ENCODE measurements around the gene MYADML2. TPM values are rescaled to one million over a fixed set of nuclear protein-coding genes. Genes with fewer than 3 reads are reported as not detected.
A peak's percentile ranks its signal among the peaks of the same experiment; 100 is the strongest.

The MYADML2 gene
- total RNA-seq, 1 donor from 2014 or later = 0.11 TPM

DNA sequence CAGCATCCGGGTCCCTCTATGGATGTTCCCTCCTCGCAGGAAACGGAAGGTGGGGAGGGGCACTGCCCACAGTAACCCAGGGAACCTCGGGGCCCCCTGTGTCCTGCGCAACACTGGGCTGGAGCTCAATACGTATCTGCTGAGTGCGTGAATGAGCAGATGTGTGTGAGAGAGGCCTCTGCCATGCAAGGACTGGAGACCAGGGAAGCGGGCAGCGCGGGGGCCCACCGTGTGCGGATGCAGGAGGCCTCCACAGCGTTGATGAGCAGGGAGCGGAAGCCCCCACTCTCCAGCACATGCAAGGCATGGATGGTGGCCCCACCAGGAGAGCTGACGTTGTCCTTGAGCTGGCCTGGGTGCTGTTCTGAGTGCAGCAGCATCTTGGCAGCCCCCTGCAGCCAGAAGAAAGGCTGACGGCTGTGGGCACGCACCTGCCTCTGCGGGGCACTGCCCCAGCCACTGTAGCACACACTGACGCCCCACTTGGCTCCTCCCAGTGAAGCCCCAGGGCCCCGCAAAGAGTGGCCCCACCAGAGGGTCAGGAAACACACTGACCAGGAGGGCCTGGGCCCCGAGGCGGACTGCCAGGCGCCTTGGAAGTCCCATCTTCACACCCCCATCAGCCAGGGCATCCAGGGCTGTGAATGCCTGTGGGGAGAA lies 12.8 kb downstream of the MYADML2 start:
- peak overlapping the region; percentile 46 for H3K27ac Mint-ChIP-seq
- no peaks in the 10 kb centered on the region for H3K36me3 ChIP-seq
- no peaks in the 10 kb centered on the region for H3K9me3 Mint-ChIP-seq
- peaks cover 13% of the 10 kb centered on the region for H3K27me3 Mint-ChIP-seq (ENCODE audit: insufficient read depth, low read depth)
- H3K4me1 ChIP-seq = no peaks in the 10 kb centered on the region
- peaks cover 4% of the 10 kb centered on the region for H3F3A ChIP-seq (ENCODE audit: low read depth)
- no peak for DNase-seq (ENCODE audit: low spot score)
- peaks cover 10% of the 10 kb centered on the region for H3K4me1 Mint-ChIP-seq
- H4K20me1 ChIP-seq (ENCODE audit: low read depth) = peaks cover 9% of the 10 kb centered on the region
- no peak overlapping the region for H3K9ac ChIP-seq
- no peak overlapping the region for H3K4me2 ChIP-seq
- peaks cover 2% of the 10 kb centered on the region for H3K36me3 Mint-ChIP-seq
- H3K9me3 ChIP-seq (ENCODE audit: low read depth) = no peaks in the 10 kb centered on the region
- H3K79me2 ChIP-seq (ENCODE audit: low read depth) = peaks cover 6% of the 10 kb centered on the region
- peak overlapping the region; percentile 58 for H3K4me3 Mint-ChIP-seq
- peaks cover 21% of the 10 kb centered on the region for H3K27me3 ChIP-seq
- no peak for TF ChIP-seq EZH2phosphoT487 (IDR thresholded peaks at IDR 0.05)
- no peak for TF ChIP-seq EZH2 (IDR thresholded peaks at IDR 0.05)
- no peak for TF ChIP-seq CTCF (IDR thresholded peaks at IDR 0.05)
- no peak overlapping the region for H2AFZ ChIP-seq (replicated peaks)
- no peak overlapping the region for H3K4me3 ChIP-seq
- no peak overlapping the region for H3K27ac ChIP-seq

DNA sequence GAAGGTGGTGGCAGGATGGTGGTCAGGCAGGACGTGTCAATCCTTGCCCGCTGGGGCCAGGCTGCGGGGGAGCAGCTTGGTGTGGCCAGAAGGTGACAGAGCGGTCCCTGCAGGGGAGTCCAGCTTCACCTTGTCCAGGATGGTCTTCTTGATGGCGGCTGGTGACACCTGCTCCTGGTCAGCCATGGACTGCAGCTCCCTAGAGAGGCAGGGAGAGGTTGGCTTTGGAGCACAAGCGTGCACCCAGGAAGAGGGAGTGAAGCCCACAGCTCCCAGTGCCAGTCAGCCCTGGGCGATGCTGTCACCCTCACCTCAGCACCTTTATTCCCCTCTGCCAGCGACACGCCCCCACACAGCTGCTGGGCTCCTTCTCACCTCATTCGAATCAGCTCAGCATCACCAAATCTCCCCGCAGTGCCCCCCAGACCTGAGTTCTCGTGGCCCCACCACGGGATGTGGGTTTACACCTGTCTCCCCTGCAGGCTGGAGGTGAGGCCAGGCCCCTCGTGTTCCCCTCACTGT lies 13.8 kb downstream of the MYADML2 start:
- Mint-ChIP-seq H3K27ac (no peak overlapping the region), H3K9me3 (no peaks in the 10 kb centered on the region), H3K4me3 (no peak overlapping the region), H3K4me1 (peaks cover 10% of the 10 kb centered on the region), H3K27me3 (ENCODE audit: insufficient read depth, low read depth) (peaks cover 5% of the 10 kb centered on the region), H3K36me3 (peaks cover 2% of the 10 kb centered on the region)
- no peak for TF ChIP-seq CTCF (IDR thresholded peaks at IDR 0.05)
- TF ChIP-seq EZH2phosphoT487 (IDR thresholded peaks at IDR 0.05) = no peak
- no peak for TF ChIP-seq EZH2 (IDR thresholded peaks at IDR 0.05)
- H3K27ac ChIP-seq = no peak overlapping the region
- H4K20me1 ChIP-seq (ENCODE audit: low read depth) = peaks cover 13% of the 10 kb centered on the region
- peaks cover 6% of the 10 kb centered on the region for H3K79me2 ChIP-seq (ENCODE audit: low read depth)
- no peaks in the 10 kb centered on the region for H3K9me3 ChIP-seq (ENCODE audit: low read depth)
- peaks cover 4% of the 10 kb centered on the region for H3K4me1 ChIP-seq
- H3K9ac ChIP-seq = no peak overlapping the region
- H3K4me2 ChIP-seq = no peak overlapping the region
- no peak overlapping the region for H3K4me3 ChIP-seq
- H2AFZ ChIP-seq (replicated peaks) = no peak overlapping the region
- H3K36me3 ChIP-seq = no peaks in the 10 kb centered on the region
- peaks cover 4% of the 10 kb centered on the region for H3F3A ChIP-seq (ENCODE audit: low read depth)
- peaks cover 24% of the 10 kb centered on the region for H3K27me3 ChIP-seq
- DNase-seq (ENCODE audit: low spot score) = no peak

GRCh38 chr17:81932333-81932983 lies 14.6 kb downstream of the MYADML2 start:
- H3K4me3 Mint-ChIP-seq = peak overlapping the region; percentile 70
- no peak overlapping the region for H3K9ac ChIP-seq
- H3K27ac Mint-ChIP-seq = no peak overlapping the region
- H3K79me2 ChIP-seq (ENCODE audit: low read depth) = peaks cover 6% of the 10 kb centered on the region
- peaks cover 4% of the 10 kb centered on the region for H3K27me3 Mint-ChIP-seq (ENCODE audit: insufficient read depth, low read depth)
- DNase-seq (ENCODE audit: low spot score) = no peak
- H3K4me1 Mint-ChIP-seq = peaks cover 5% of the 10 kb centered on the region
- no peaks in the 10 kb centered on the region for H3K9me3 ChIP-seq (ENCODE audit: low read depth)
- H3F3A ChIP-seq (ENCODE audit: low read depth) = peaks cover 4% of the 10 kb centered on the region
- H3K4me3 ChIP-seq = no peak overlapping the region
- H3K9me3 Mint-ChIP-seq = no peaks in the 10 kb centered on the region
- no peak overlapping the region for H3K4me2 ChIP-seq
- TF ChIP-seq CTCF (IDR thresholded peaks at IDR 0.05) = no peak
- TF ChIP-seq EZH2phosphoT487 (IDR thresholded peaks at IDR 0.05) = no peak
- no peak for TF ChIP-seq EZH2 (IDR thresholded peaks at IDR 0.05)
- H3K36me3 Mint-ChIP-seq = peaks cover 2% of the 10 kb centered on the region
- H2AFZ ChIP-seq (replicated peaks) = no peak overlapping the region
- H3K36me3 ChIP-seq = no peaks in the 10 kb centered on the region
- H3K27ac ChIP-seq = no peak overlapping the region
- peaks cover 4% of the 10 kb centered on the region for H3K4me1 ChIP-seq
- H4K20me1 ChIP-seq (ENCODE audit: low read depth) = peaks cover 13% of the 10 kb centered on the region
- peaks cover 21% of the 10 kb centered on the region for H3K27me3 ChIP-seq

All from neural progenitor cell (in vitro differentiated cells).